Measurements from ENCODE around the gene SLC25A2. TPM values are rescaled to one million over a fixed set of nuclear protein-coding genes. Genes with fewer than 3 reads are reported as not detected.
"Not testable (repeated sequence)": the region's sequence is repeated elsewhere in the genome, so short reads cannot be mapped to it uniquely, and the experiment has no call there.

SLC25A2 gene
- total and polyA plus RNA-seq, 10 of the 15 experiments (the other 5 are each of a cell fraction or from before 2014, with no cell fraction given): 0.09 to 0.44 (median 0.24) TPM; not detected in 6

DNA sequence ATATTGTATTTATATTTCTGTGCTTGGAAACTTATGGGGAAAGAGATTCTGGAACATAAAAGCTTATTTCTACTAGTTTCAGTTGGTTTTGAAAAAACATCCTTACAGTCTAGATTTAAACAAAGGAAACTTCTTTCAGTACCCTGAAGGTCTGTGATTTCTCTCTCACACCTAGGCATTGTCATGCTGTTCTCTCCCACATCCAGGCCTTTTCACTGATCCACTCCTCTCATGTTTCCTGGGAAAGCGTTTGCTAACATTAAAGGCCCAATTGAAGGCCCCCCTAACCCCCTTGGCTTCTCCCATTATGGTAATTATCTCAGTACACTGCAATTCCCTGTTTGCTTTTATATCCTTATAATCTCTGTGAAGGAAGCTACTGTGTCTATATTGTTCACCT lies 38.9 kb upstream of the SLC25A2 start (continued):
- TF ChIP-seq NR2F1 (conservative IDR thresholded peaks at IDR 0.05) (no peak), CBFB (IDR thresholded peaks at IDR 0.05; ENCODE audit: low read depth) (no peak), IKZF2 (IDR thresholded peaks at IDR 0.05) (no peak), ZNF622 (IDR thresholded peaks at IDR 0.05) (no peak), RBBP5 (conservative IDR thresholded peaks at IDR 0.05) (no peak), ZBED1 (IDR thresholded peaks at IDR 0.05; ENCODE audit: borderline replicate concordance) (no peak), ZNF217 (IDR thresholded peaks at IDR 0.05) (no peak), TCF3 (IDR thresholded peaks at IDR 0.05; ENCODE audit: borderline replicate concordance, insufficient read depth, low read depth, low read length) (no peak), HCFC1 (IDR thresholded peaks at IDR 0.05; ENCODE audit: low read length) (no peak)
- TF ChIP-seq, protein P1, sequence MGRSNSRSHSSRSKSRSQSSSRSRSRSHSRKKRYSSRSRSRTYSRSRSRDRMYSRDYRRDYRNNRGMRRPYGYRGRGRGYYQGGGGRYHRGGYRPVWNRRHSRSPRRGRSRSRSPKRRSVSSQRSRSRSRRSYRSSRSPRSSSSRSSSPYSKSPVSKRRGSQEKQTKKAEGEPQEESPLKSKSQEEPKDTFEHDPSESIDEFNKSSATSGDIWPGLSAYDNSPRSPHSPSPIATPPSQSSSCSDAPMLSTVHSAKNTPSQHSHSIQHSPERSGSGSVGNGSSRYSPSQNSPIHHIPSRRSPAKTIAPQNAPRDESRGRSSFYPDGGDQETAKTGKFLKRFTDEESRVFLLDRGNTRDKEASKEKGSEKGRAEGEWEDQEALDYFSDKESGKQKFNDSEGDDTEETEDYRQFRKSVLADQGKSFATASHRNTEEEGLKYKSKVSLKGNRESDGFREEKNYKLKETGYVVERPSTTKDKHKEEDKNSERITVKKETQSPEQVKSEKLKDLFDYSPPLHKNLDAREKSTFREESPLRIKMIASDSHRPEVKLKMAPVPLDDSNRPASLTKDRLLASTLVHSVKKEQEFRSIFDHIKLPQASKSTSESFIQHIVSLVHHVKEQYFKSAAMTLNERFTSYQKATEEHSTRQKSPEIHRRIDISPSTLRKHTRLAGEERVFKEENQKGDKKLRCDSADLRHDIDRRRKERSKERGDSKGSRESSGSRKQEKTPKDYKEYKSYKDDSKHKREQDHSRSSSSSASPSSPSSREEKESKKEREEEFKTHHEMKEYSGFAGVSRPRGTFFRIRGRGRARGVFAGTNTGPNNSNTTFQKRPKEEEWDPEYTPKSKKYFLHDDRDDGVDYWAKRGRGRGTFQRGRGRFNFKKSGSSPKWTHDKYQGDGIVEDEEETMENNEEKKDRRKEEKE (IDR thresholded peaks at IDR 0.05): no peak
- TF ChIP-seq, protein P2, sequence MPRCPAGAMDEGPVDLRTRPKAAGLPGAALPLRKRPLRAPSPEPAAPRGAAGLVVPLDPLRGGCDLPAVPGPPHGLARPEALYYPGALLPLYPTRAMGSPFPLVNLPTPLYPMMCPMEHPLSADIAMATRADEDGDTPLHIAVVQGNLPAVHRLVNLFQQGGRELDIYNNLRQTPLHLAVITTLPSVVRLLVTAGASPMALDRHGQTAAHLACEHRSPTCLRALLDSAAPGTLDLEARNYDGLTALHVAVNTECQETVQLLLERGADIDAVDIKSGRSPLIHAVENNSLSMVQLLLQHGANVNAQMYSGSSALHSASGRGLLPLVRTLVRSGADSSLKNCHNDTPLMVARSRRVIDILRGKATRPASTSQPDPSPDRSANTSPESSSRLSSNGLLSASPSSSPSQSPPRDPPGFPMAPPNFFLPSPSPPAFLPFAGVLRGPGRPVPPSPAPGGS (IDR thresholded peaks at IDR 0.05; ENCODE audit: borderline replicate concordance, insufficient read depth, low read depth, low read length, poor library complexity, severe bottlenecking): no peak
- TF ChIP-seq, protein P3, sequence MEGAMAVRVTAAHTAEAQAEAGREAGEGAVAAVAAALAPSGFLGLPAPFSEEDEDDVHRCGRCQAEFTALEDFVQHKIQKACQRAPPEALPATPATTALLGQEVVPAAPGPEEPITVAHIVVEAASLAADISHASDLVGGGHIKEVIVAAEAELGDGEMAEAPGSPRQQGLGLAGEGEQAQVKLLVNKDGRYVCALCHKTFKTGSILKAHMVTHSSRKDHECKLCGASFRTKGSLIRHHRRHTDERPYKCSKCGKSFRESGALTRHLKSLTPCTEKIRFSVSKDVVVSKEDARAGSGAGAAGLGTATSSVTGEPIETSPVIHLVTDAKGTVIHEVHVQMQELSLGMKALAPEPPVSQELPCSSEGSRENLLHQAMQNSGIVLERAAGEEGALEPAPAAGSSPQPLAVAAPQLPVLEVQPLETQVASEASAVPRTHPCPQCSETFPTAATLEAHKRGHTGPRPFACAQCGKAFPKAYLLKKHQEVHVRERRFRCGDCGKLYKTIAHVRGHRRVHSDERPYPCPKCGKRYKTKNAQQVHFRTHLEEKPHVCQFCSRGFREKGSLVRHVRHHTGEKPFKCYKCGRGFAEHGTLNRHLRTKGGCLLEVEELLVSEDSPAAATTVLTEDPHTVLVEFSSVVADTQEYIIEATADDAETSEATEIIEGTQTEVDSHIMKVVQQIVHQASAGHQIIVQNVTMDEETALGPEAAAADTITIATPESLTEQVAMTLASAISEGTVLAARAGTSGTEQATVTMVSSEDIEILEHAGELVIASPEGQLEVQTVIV (IDR thresholded peaks at IDR 0.05; ENCODE audit: borderline replicate concordance, partially characterized antibody): no peak

DNA sequence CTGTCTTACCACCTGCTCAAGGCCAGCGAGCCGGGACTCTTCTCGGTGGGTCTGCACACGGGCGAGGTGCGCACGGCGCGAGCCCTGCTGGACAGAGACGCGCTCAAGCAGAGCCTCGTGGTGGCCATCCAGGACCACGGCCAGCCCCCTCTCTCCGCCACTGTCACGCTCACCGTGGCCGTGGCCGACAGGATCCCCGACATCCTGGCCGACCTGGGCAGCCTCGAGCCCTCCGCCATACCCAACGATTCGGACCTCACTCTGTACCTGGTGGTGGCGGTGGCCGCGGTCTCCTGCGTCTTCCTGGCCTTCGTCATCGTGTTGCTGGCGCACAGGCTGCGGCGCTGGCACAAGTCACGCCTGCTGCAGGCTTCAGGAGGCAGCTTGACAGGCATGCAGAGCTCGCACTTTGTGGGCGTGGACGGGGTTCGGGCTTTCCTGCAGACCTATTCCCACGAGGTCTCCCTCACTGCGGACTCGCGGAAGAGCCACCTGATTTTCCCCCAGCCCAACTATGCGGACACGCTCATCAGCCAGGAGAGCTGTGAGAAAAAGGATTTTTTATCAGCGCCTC lies 37.0 kb upstream of the SLC25A2 start:
- H3K36me3 ChIP-seq (ENCODE audit: control insufficient read depth in 2 of 2, insufficient read depth in 2 of 2, low read length in 1 of 2); SMC1A ChIA-PET (ENCODE audit: uncharacterized antibody, unreplicated experiment); RAD21 ChIA-PET (ENCODE audit: unreplicated experiment); ATAC-seq; H3K9me3 ChIP-seq (replicated peaks; ENCODE audit: control insufficient read depth, insufficient read depth, low read length); FAIRE-seq; H3K9ac ChIP-seq (ENCODE audit: control insufficient read depth, insufficient read depth, low read length); intact Hi-C loops (cut with micrococcal nuclease; ENCODE audit: unreplicated experiment); H3K4me2 ChIP-seq (ENCODE audit: control insufficient read depth, insufficient read depth); POLR2A ChIA-PET; H3K27me3 ChIP-seq (replicated peaks in 1 of 2; ENCODE audit: control insufficient read depth in 2 of 2, insufficient read depth in 2 of 2, low read length in 1 of 2); H3K27ac ChIP-seq (ENCODE audit: control insufficient read depth, insufficient read depth); in situ Hi-C loops (cut with MboI); H3K4me1 ChIP-seq (ENCODE audit: control insufficient read depth, insufficient read depth, low read length); H3K4me3 ChIP-seq; BruUV-seq (replicated peaks); DNase-seq (ENCODE audit: low read depth, low spot score); H3K79me2 ChIP-seq (ENCODE audit: control insufficient read depth, insufficient read depth, low read length); H4K20me1 ChIP-seq (ENCODE audit: control insufficient read depth, insufficient read depth); H2AFZ ChIP-seq (ENCODE audit: control insufficient read depth, low read depth, low read length); CTCF ChIA-PET: not testable (repeated sequence)
- 77% methylated on average over 36 of the region's 45 CpGs for WGBS (ENCODE audit: insufficient coverage, insufficient replicate concordance, low lambda C conversion rate, missing lambda C conversion rate)
